ENCODE data around the gene TBCK.
"Not testable (repeated sequence)": the region's sequence is repeated elsewhere in the genome, so short reads cannot be mapped to it uniquely, and the experiment has no call there.

Gene TBCK

GRCh38 chr4:106142616-106143127 is 173.3 kb downstream of the TBCK start:
- H3K27ac ChIP-seq: no peak overlapping the region
- DNase-seq (ENCODE audit: low read depth, low spot score): no peak

GRCh38 chr4:106140601-106141000 is 175.4 kb downstream of the TBCK start:
- H3K27ac ChIP-seq: no peak overlapping the region
- no peak for DNase-seq (ENCODE audit: low read depth, low spot score)

- no peak overlapping the region for H3K27ac ChIP-seq
- no peak for DNase-seq (ENCODE audit: low read depth, low spot score)
Measured at GRCh38 chr4:106136777-106137331, 179.2 kb downstream of the TBCK start.

- no peak for DNase-seq (ENCODE audit: low read depth, low spot score)
Measured at GRCh38 chr4:106132045-106132444, 184.0 kb downstream of the TBCK start.

GRCh38 chr4:106126062-106126461 is 189.9 kb downstream of the TBCK start:
- H3K27ac ChIP-seq: no peak overlapping the region
- DNase-seq (ENCODE audit: low read depth, low spot score): no peak

More at GRCh38 chr4:106132045-106132444, 184.0 kb downstream of the TBCK start:
- no peak overlapping the region for H3K27ac ChIP-seq

GRCh38 chr4:106119949-106120555 is 196.0 kb downstream of the TBCK start:
- DNase-seq (ENCODE audit: low read depth, low spot score): not testable (repeated sequence)

GRCh38 chr4:106116025-106116424 is 200.0 kb downstream of the TBCK start:
- DNase-seq (ENCODE audit: low read depth, low spot score): no peak
- H3K27ac ChIP-seq: no peak overlapping the region

More at GRCh38 chr4:106119949-106120555, 196.0 kb downstream of the TBCK start:
- not testable (repeated sequence) for H3K27ac ChIP-seq

- no peak for DNase-seq (ENCODE audit: low read depth, low spot score)
- H3K27ac ChIP-seq: no peak overlapping the region
Measured at GRCh38 chr4:106114270-106114669, 201.7 kb downstream of the TBCK start.

- not testable (repeated sequence) for DNase-seq (ENCODE audit: low read depth, low spot score); H3K27ac ChIP-seq
Measured at GRCh38 chr4:106111778-106112469, 204.1 kb downstream of the TBCK start.

GRCh38 chr4:106109929-106110328 is 206.1 kb downstream of the TBCK start:
- H3K27ac ChIP-seq: no peak overlapping the region
- DNase-seq (ENCODE audit: low read depth, low spot score): no peak

GRCh38 chr4:106105697-106106096 is 210.3 kb downstream of the TBCK start:
- no peak for DNase-seq (ENCODE audit: low read depth, low spot score)
- no peak overlapping the region for H3K27ac ChIP-seq

GRCh38 chr4:106104276-106104675 is 211.7 kb downstream of the TBCK start:
- no peak for DNase-seq (ENCODE audit: low read depth, low spot score)
- H3K27ac ChIP-seq: no peak overlapping the region

- DNase-seq (ENCODE audit: low read depth, low spot score): no peak
- no peak overlapping the region for H3K27ac ChIP-seq
Measured at GRCh38 chr4:106096454-106096853, 219.6 kb downstream of the TBCK start.

- H3K27ac ChIP-seq: no peak overlapping the region
- no peak for DNase-seq (ENCODE audit: low read depth, low spot score)
Measured at GRCh38 chr4:106095408-106095807, 220.6 kb downstream of the TBCK start.

- no peak for DNase-seq (ENCODE audit: low read depth, low spot score)
- no peak overlapping the region for H3K27ac ChIP-seq
Measured at GRCh38 chr4:106092361-106093040, 223.5 kb downstream of the TBCK start.

- DNase-seq (ENCODE audit: low read depth, low spot score): no peak
- no peak overlapping the region for H3K27ac ChIP-seq
Measured at GRCh38 chr4:106090826-106091225, 225.2 kb downstream of the TBCK start.

GRCh38 chr4:106083065-106083464 is 232.9 kb downstream of the TBCK start:
- H3K27ac ChIP-seq: no peak overlapping the region
- no peak for DNase-seq (ENCODE audit: low read depth, low spot score)

GRCh38 chr4:106080376-106080775 is 235.6 kb downstream of the TBCK start:
- no peak for DNase-seq (ENCODE audit: low read depth, low spot score)
- H3K27ac ChIP-seq: no peak overlapping the region

- DNase-seq (ENCODE audit: low read depth, low spot score): no peak
- no peak overlapping the region for H3K27ac ChIP-seq
Measured at GRCh38 chr4:106079616-106080015, 236.4 kb downstream of the TBCK start.

- no peak overlapping the region for H3K27ac ChIP-seq
- no peak for DNase-seq (ENCODE audit: low read depth, low spot score)
Measured at GRCh38 chr4:106065018-106065417, 251.0 kb downstream of the TBCK start.

- H3K27ac ChIP-seq: no peak overlapping the region
- DNase-seq (ENCODE audit: low read depth, low spot score): no peak
Measured at GRCh38 chr4:106063009-106063408, 253.0 kb downstream of the TBCK start.
